KOPT-K1 (cell line): ENCODE measurements around the gene TXNDC8.

Experiments
- H3K27ac ChIP-seq: fragments of 200-600 bp; sonication (generic); 2 replicates; pipeline ENCODE4 v1.5.1; 2016; ENCODE audit warnings: antibody characterized with exemption, mild to moderate bottlenecking, low read depth, low read length; ENCODE audit not compliant: poor library complexity, severe bottlenecking
- H3K36me3 ChIP-seq: fragments of 200-600 bp; sonication (generic); 2 replicates; pipeline ENCODE4 v1.5.1; 2017; ENCODE audit warnings: antibody characterized with exemption, mild to moderate bottlenecking, low read length, moderate library complexity; ENCODE audit not compliant: insufficient read depth
- H3K9me3 ChIP-seq: fragments of 200-600 bp; sonication (generic); 2 replicates; pipeline ENCODE4 v1.5.1; 2017; ENCODE audit warnings: antibody characterized with exemption, low read length, mild to moderate bottlenecking; ENCODE audit not compliant: insufficient read depth, poor library complexity, severe bottlenecking

Gene TXNDC8

DNA sequence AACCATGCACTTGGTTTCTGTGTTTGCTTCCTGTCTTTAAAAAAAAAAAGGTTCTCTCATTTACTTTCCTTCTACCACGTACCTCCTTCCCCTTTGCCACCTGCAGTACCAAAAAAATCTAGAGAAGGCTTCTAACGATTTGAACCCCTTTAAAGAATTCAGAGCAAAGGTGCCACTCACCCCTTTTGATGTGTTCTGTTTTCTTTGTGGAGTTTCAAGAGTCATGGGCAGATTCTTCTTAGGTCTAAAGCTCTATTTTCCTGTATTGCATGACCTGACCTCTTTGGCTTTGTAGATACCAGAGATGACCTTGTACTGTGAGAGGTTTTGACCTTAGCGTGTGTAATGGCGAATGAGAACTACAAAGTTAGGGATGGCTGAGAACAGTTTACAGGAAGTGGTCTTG is 29.0 kb downstream of the TXNDC8 start:
- Histone ChIP-seq H3K9me3 (peaks cover 11% of the 10 kb centered on the region), H3K27ac (peak overlapping the region; percentile 58), H3K36me3 (no peaks in the 10 kb centered on the region)

DNA sequence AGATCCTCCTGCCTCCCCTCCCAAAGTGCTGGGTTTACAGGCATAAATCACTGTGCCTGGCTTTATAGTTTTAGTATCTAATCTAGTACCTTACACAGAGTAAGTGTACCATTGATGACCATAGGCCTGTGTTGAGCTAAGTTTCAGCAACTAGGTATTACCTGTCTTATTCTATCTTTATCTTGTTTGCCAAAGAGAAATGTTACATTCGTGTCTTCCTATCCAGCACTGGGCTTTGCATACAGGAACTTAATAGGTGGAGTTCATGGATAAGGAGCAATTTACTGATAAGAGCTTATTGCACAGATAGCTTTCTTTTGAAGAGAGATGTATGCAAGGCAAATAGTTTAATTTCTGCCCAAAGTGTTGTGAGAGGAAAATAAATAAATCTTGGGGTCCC is 30.5 kb downstream of the TXNDC8 start:
- Histone ChIP-seq H3K36me3 (no peaks in the 10 kb centered on the region), H3K27ac (no peak overlapping the region), H3K9me3 (peaks cover 9% of the 10 kb centered on the region)

DNA sequence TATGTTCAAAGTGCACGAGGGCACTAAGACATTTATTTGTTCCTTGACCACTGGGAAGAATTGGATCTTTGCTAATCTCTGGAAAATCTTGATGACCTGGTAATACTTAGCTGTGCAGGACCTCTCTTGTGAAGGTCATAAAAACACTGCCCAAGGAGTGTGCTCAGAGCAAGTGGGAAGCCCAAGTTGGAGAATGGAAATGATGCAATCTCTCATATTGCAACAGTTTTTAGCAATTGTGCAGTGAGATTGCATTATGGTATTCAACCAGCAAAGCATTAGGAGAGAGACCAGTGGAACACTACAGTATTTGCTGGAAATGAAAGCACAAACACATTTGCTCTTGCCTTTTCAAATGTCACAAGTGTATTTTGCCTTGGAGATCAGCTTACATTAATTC is 34.5 kb downstream of the TXNDC8 start:
- Histone ChIP-seq H3K27ac (no peak overlapping the region), H3K36me3 (no peaks in the 10 kb centered on the region), H3K9me3 (no peaks in the 10 kb centered on the region)

DNA sequence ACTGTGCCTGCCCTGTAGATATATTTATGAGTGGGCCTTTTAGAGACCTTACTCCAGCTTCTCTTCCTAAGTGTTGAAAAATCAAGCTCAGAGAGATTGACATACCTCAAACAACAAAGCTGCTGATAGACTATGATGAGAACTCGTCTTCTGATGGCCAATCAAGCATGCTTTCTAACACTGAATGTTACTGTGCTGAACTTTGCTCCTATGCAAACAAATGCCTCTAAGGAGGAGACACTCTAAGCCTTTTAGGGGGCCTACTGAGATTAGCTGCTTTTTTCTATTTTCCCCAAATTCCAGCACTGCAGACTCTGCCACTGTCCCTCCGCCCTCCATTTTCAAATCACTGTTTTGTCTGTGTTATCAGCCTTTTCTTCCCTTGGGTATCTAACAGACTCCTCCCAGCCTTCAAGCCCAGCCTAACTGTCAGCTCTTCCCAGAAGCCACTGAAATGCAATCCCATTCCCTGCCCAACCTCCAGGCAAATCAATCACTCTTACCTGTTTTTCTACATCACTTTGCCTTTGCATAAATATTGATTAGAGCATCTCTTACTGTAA is 39.5 kb downstream of the TXNDC8 start:
- Histone ChIP-seq H3K9me3 (no peaks in the 10 kb centered on the region), H3K36me3 (no peaks in the 10 kb centered on the region), H3K27ac (no peak overlapping the region)

DNA sequence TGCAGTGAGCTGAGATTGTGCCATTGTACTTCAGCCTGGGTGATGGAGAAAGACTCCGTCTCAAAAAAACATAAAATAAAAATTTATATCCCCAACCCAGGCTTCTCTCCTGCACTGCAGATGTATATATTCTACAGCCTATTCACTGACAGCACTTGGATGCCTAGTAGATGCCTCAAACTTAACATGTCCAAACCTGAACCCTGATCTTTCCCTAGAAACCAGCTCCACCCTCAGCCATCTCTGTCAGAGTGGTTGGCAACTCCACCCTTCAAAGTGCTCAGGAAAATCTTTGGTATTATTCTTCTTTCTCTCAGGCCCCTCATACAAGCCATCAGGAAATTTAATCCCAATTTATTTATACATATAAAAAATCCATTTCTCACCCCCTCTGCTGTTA is 44.4 kb downstream of the TXNDC8 start:
- H3K27ac ChIP-seq, result no peak overlapping the region
- no peaks in the 10 kb centered on the region for H3K36me3 ChIP-seq
- no peaks in the 10 kb centered on the region for H3K9me3 ChIP-seq

DNA sequence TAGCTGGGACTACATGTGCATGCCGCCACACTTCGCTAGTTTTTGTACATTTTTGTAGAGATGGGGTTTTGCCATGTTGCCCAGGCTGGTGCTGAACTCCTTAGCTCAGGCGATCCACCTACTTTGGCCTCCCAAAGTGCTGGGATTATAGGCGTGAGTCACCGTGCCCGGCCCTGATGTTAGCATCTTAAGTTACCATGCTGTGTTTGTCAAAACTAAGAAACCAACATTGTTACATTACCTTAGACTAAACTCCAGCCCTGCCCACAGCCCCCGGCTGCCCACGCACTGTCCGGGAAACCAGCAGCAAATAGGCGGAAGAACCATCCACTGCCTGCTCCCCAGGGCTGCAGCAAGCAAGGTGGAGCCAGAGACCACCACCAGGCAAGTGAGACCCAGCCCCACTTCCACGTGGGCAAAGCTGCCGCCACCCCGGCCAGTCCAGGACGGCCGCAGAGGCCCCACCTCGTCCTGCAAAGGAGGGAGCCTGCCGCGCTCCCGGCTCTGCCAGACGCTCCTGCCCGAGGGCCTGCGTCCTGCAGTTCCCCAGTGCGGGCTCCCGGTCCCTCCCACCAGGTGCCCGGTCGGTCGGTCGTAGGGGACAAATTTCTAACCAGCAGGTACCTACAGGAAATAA is 45.6 kb downstream of the TXNDC8 start:
- H3K36me3 ChIP-seq, result no peaks in the 10 kb centered on the region
- no peak overlapping the region for H3K27ac ChIP-seq
- no peaks in the 10 kb centered on the region for H3K9me3 ChIP-seq

DNA sequence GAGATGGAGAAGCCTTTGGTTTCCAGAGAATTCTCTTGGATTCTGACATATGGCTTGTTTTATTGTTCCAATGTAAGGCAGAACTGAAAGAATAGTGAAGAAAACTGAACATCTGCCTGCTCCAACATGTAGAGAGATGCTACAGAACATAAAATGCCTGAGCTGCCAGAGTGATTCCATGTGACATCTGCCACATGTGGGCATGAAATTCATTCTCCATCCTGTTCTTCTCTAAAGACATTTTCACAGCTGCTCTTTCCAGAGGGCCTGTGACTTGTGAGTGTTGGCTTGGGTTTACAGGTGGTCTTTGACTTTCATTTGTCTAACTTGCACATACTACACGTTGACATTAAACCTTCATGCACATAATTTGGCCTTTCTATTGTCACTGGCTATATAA is 47.7 kb downstream of the TXNDC8 start:
- no peak overlapping the region for H3K27ac ChIP-seq
- H3K36me3 ChIP-seq, result no peaks in the 10 kb centered on the region
- no peaks in the 10 kb centered on the region for H3K9me3 ChIP-seq

DNA sequence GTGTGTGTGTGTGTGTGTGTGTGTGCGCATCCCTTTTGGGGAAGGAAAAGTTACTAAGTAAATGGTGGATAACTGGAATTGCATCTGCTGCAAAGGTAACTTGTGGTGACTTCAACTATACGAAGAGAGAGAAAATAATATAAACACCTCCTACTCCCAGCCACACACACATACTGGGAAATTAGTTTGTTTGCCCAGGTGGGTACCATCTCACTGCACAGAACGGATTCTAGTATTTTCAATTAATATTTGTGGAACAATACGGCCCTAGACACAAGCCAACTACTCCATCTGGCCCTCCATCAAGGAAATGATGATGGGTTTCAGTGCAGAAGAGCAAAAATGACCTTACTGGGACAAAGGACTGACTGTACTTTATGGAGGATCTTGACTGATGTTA is 49.2 kb downstream of the TXNDC8 start:
- Histone ChIP-seq H3K36me3 (no peaks in the 10 kb centered on the region), H3K9me3 (no peaks in the 10 kb centered on the region), H3K27ac (no peak overlapping the region)

DNA sequence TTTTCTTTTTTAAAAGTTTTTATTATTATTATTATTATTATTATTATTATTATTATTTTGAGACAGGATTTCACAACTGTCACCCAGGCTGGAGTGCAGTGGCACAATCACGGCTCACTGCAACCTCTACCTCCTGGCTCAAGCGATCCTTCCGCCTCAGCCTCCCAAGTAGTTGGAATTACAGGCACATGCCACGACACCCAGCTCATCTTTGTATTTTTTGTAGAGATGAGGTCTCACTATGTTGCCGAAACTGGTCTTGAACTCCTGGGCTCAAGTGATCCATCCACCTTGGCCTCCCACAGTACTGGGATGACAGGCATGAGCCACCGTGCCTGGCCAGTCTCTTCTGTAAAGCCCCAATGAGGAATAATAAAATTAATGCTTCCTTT is 50.4 kb downstream of the TXNDC8 start:
- Histone ChIP-seq H3K36me3 (no peaks in the 10 kb centered on the region), H3K9me3 (no peaks in the 10 kb centered on the region), H3K27ac (no peak overlapping the region)

DNA sequence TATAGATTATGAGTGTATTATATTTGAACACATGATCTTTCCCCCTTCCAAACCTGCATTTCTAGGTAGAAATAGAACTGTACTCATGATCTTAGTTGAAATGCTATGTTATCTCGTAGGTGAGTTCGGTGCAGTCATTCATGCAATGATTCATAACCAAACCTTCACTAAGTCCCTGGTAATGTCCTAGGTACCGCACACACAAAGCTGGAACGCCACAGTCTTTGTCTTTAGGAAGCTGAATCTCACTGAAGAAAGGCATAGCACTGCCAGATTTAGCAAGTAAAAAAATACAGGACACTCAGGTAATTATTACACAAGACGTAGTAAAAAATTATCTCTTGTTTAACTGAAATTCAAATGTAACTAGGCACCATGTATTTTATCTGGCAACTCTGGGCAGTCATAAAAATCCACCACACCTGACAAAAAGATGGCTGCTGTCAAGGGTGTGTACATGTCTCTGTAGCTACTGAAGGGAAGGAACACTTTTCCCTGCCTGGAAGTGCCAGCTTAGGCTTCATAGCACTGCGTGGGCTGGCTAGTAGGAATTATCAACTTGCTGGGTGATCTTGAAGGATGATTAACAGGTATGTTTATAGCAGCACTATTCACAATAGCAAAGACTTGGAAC is 53.3 kb downstream of the TXNDC8 start:
- no peaks in the 10 kb centered on the region for H3K36me3 ChIP-seq
- H3K9me3 ChIP-seq, result no peaks in the 10 kb centered on the region
- H3K27ac ChIP-seq, result no peak overlapping the region

DNA sequence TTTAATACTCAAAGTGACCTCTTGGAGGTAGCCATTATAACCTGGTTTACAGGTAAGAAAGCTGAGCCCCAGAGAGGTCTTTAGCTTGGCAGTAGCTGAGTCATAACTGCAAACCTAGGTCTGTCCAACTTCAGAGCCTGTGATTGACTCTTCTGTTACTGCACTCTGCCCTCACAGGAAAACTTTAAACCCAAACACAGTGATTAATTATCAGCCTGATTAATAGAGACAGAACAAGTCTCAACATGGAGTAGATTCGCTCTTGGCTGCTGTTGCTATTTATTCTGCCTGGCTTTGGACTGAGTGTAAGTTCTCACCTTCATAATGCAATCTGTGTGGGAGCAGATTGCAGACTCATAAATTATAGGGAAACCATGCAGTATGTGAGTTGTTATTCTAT is 53.9 kb downstream of the TXNDC8 start:
- no peaks in the 10 kb centered on the region for H3K36me3 ChIP-seq
- H3K27ac ChIP-seq, result no peak overlapping the region

DNA sequence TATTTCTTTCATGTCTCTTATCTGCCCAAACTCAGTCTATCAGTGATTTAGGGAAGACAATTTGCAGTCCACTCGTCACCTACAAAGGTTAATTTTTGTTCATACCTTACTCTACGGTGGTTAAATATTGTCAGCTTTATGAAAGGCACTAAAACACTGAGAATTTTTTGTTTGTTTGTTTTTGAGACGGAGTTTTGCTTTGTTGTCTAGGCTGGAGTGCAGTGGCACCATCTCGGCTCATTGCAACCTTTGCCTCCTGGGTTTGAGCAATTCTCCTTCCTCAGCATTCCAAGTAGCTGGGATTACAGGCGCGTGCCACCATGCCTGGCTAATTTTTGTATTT is 55.0 kb downstream of the TXNDC8 start:
- H3K36me3 ChIP-seq, result no peaks in the 10 kb centered on the region
- H3K27ac ChIP-seq, result no peak overlapping the region

More for the DNA sequence above, 53.9 kb downstream of the TXNDC8 start:
- no peaks in the 10 kb centered on the region for H3K9me3 ChIP-seq

DNA sequence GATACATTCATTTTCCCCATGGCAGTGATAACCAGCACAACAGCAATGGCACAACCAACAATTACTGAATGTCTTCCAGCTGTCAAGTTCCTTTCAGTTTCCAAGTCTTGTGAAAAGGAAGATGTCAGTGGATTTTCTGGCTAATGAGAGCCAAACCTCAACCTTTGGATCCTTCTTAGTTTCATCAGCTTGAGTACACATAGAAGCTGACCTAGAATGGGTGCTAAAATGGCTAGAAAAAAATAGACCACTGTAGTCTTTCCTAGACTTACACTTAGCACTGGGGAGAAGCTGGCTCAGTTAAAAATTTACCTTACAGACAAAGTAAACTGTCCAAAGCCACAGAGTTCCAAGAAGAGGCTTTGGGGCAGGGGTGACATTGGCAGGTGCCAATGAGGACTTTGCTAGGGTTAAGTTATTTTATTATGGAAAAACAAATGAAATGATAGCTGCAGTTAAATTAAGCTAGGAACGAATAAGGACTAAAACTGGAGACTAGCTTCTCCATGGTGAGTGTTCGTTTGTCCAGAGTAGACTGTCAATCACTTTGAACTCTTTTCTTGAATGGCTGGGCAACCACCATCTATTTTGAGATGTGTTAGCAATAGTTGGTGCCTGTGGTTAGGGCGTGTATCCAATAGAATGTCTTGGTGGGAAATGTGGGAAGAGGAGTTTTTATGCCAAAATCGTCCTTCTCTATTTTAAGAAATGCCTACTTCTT is 55.5 kb downstream of the TXNDC8 start:
- H3K27ac ChIP-seq, result no peak overlapping the region
- no peaks in the 10 kb centered on the region for H3K36me3 ChIP-seq
- no peaks in the 10 kb centered on the region for H3K9me3 ChIP-seq

More for the DNA sequence above, 55.0 kb downstream of the TXNDC8 start:
- no peaks in the 10 kb centered on the region for H3K9me3 ChIP-seq

DNA sequence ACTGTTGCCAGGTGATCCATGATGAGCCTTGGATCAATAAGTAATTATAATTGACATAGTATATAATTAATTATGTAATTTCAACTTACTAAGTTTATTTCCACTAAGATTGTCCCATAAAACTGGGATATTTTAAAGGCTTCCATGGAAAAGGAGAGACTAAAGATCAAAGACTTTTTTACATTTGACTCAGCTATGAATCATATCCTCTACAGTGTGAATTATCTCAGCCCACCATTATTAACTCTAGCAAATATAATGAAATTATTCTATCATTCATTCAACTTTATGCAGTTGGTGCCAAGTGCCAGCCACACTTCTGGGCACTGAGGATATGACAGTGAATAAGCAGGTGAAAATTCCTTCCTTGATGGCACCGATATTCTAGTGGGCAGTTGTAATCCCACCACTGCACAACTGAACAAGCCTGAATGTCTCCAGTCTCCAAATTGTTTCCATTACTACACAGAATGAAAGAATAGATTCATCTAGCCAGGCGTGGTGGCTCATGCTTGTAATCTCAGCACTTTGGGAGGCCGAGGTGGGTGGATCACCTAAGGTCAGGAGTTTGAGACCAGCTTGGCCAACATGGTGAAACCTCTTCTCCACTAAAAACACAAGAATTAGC is 59.5 kb downstream of the TXNDC8 start:
- Histone ChIP-seq H3K27ac (no peak overlapping the region), H3K36me3 (no peaks in the 10 kb centered on the region), H3K9me3 (no peaks in the 10 kb centered on the region)

DNA sequence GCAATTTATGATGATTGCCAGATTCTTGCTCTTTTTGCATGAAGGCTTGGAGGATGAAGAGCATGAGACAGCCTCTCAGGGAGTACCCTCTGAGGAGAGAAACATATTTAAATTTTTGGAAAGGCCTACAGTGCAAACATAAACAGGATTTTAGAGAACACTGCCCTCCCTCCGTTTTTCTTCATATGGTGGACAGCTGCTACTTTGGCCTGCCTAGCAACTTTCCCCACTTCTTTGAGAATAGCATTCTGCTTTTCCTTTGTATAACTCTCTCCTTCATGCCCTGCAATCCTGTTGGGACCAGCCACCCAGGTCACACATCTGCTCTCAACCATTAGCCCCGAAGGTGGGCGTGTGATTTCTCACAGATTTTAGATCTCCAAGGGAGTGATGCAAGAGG is 60.9 kb downstream of the TXNDC8 start:
- Histone ChIP-seq H3K9me3 (no peaks in the 10 kb centered on the region), H3K36me3 (no peaks in the 10 kb centered on the region), H3K27ac (no peak overlapping the region)
